ENCODE results near the gene SERPINB7. TPM values are rescaled to one million over a fixed set of nuclear protein-coding genes. Genes with fewer than 3 reads are reported as not detected.

SERPINB7 gene
- total RNA-seq, 1 experiment from 2014 or later = not detected

- TF ChIP-seq AFF4 (CRISPR knock-in tag; IDR thresholded peaks at IDR 0.05; ENCODE audit: borderline replicate concordance) (no peak), E2F5 (CRISPR knock-in tag; IDR thresholded peaks at IDR 0.05) (no peak), OVOL2 (CRISPR knock-in tag; IDR thresholded peaks at IDR 0.05; ENCODE audit: borderline replicate concordance) (no peak), KAT7 (CRISPR knock-in tag; IDR thresholded peaks at IDR 0.05; ENCODE audit: borderline replicate concordance) (no peak), CDX4 (CRISPR knock-in tag; IDR thresholded peaks at IDR 0.05; ENCODE audit: borderline replicate concordance) (no peak)
Measured at GRCh38 chr18:63834471-63835113, 59.4 kb downstream of the SERPINB7 start (continued).

- no peaks in the 10 kb centered on the region for H3K9me3 Mint-ChIP-seq
- TF ChIP-seq TEAD4 (CRISPR knock-in tag; IDR thresholded peaks at IDR 0.05) (no peak), FOXP4 (CRISPR knock-in tag; IDR thresholded peaks at IDR 0.05) (no peak), ARID4B (CRISPR knock-in tag; IDR thresholded peaks at IDR 0.05; ENCODE audit: borderline replicate concordance) (no peak), ATF3 (CRISPR knock-in tag; conservative IDR thresholded peaks at IDR 0.05) (no peak), MLX (CRISPR knock-in tag; IDR thresholded peaks at IDR 0.05) (no peak), ATF2 (CRISPR knock-in tag; IDR thresholded peaks at IDR 0.05; ENCODE audit: borderline replicate concordance, low read depth) (no peak), RORB (CRISPR knock-in tag; IDR thresholded peaks at IDR 0.05) (no peak), MYBL2 (CRISPR knock-in tag; IDR thresholded peaks at IDR 0.05) (no peak), ZMAT4 (CRISPR knock-in tag; IDR thresholded peaks at IDR 0.05) (no peak), ATF6 (CRISPR knock-in tag; IDR thresholded peaks at IDR 0.05) (no peak)
Measured at GRCh38 chr18:63836456-63836855, 61.2 kb downstream of the SERPINB7 start.

More at GRCh38 chr18:63836456-63836855, 61.2 kb downstream of the SERPINB7 start:
- POLR2A ChIA-PET = no interaction called here
- DNase-seq (ENCODE audit: low spot score) (no peak), ATAC-seq (no peak)
- Mint-ChIP-seq H3K27me3 (ENCODE audit: low read depth) (no peaks in the 10 kb centered on the region), H3K4me1 (no peaks in the 10 kb centered on the region), H3K27ac (no peak overlapping the region), H3K4me3 (no peak overlapping the region), H3K36me3 (no peaks in the 10 kb centered on the region)
- CTCF ChIA-PET = no interaction called here

Data from WTC11 (cell line).